AG04450 (cell line): Measurements from ENCODE around the gene NOC2L. TPM values are rescaled to one million over a fixed set of nuclear protein-coding genes. Genes with fewer than 3 reads are reported as not detected.

Source experiments
- CTCF ChIA-PET: fragments of 300-600, 350-600 bp; formaldehyde crosslinking; extraction: SDS; loops from one replicate; lab custom pipeline; 2022; ENCODE audit warnings: antibody characterized with exemption, inconsistent platforms; lab: Charles Lee
- POLR2A ChIA-PET: fragments of 350-600 bp; formaldehyde crosslinking; extraction: SDS; loops from one replicate; lab custom pipeline; 2021; ENCODE audit warnings: antibody characterized with exemption, inconsistent platforms; lab: Yijun Ruan, JAX
- DNase-seq: peaks from one replicate; pipeline ENCODE4 v3.0.0-alpha.2; 2011; ENCODE audit warnings: low read depth, low spot score
- H3K27ac ChIP-seq: one replicate; pipeline ENCODE4 v1.5.1; 2012; ENCODE audit warnings: low read depth, low read length, control low read depth
- H3K27me3 ChIP-seq: one replicate; pipeline ENCODE4 v1.6.0; 2012; ENCODE audit warnings: low read length; ENCODE audit not compliant: control insufficient read depth, insufficient read depth
- H3K4me3 ChIP-seq: 2 replicates; pipeline ENCODE4 v1.5.1; 2011; ENCODE audit warnings: mild to moderate bottlenecking, low read depth, low read length, control low read depth
- H3K9me3 ChIP-seq: 2 replicates; pipeline ENCODE4 v1.5.1; 2012; ENCODE audit warnings: low read length; ENCODE audit not compliant: control insufficient read depth, insufficient read depth
- polyA plus RNA-seq: library from polyadenylated mRNA; depleted of rRNA; stranded (reverse); fragments of >200 nt; gene quantifications from 2 replicates; pipeline ENCODE4 v1.2.3, GENCODE V29; 2011
- TF ChIP-seq, protein P1 (sequence below): IDR thresholded peaks from 2 replicates; pipeline ENCODE4 v1.5.1; 2011; ENCODE audit warnings: low read depth, low read length, control low read depth, inconsistent platforms

The NOC2L gene
- polyA plus RNA-seq, 1 experiment: 36.1 TPM

DNA sequence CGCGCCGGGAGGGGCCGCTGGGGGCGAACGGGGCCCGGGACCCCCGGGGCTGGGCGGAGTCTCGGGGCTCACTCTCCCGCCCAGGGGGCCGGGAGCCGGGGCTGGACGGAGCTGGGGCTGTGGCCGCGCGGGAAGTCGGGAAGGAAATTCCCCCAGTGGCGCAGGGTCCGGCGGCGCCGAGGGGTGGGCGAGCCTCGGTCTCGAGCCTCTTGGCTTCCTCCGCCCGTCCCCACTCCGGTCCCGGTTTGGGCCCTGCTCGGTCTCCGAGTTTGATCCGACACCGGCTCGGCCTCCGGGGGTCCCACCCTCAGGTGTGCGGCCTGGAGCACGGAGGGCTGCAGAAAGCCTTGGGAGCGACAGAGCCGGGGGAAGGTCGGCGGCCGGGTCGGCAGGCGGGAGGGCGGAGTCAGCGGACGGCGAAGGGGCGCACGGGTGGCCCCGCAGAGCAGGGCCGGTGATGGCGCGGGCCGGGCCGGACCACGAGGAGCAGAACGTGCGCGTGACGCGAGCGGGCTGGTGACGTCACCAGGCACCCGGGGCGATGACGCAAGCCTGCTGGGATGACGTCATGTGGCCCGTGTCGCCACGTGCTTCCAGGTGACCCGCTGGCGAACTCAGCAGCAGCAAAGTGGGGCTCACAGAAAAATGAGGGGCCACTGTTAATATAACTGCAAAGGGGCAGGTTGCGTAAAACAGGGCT is 41.5 kb upstream of the NOC2L start:
- H3K27me3 ChIP-seq: peaks cover 12% of the 10 kb centered on the region
- peak overlapping the region; percentile 94 for H3K27ac ChIP-seq
- ChIA-PET POLR2A (interaction anchor here (1.5 kb wide), 1 partner anchor 13 kb away, joined by 3 read pairs; the partner anchor contains the start of gene ISG15), CTCF (interaction anchor here (1.3 to 2.0 kb wide), 2 partner anchors 13 to 16 kb away, joined by 4 to 11 read pairs; partner anchors contain the start of gene ISG15)
- no peaks in the 10 kb centered on the region; the same call in 1 of the 2 replicates for H3K9me3 ChIP-seq
- TF ChIP-seq, protein P1, sequence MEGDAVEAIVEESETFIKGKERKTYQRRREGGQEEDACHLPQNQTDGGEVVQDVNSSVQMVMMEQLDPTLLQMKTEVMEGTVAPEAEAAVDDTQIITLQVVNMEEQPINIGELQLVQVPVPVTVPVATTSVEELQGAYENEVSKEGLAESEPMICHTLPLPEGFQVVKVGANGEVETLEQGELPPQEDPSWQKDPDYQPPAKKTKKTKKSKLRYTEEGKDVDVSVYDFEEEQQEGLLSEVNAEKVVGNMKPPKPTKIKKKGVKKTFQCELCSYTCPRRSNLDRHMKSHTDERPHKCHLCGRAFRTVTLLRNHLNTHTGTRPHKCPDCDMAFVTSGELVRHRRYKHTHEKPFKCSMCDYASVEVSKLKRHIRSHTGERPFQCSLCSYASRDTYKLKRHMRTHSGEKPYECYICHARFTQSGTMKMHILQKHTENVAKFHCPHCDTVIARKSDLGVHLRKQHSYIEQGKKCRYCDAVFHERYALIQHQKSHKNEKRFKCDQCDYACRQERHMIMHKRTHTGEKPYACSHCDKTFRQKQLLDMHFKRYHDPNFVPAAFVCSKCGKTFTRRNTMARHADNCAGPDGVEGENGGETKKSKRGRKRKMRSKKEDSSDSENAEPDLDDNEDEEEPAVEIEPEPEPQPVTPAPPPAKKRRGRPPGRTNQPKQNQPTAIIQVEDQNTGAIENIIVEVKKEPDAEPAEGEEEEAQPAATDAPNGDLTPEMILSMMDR: no peak
- H3K4me3 ChIP-seq: peak overlapping the region; percentile 66
- DNase-seq: peak; percentile 56

DNA sequence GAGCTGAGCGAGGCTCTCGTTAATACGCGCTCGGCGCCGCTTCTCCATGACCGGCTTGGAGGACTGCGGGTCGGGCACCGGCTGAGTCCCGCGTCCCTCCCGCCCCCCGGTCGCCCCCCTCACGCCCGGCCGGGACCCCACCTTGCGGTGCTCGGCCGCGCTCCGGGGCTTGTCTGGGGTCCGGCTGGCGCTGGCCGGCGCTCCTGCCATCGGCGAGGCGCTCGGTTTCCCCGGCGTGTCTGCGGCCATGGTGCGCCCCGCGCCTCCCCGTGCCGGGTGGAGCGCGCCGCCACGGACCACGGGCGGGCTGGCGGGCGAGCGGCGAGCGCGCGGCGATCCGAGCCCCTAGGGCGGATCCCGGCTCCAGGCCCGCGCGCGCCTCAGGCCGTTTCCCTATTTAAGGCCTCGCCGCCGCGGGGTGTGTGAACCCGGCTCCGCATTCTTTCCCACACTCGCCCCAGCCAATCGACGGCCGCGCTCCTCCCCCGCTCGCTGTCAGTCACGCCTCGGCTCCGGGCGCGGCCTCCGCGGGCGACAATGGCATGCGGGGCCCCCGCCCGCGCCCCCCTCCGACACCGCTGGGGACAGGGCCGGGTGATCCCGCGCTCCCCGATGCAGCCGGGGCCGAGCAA is 40.8 kb upstream of the NOC2L start, which contains the start of gene HES4:
Gene HES4, minus strand, starts transcription at position 373 of the 632 bp plus-strand sequence. Its CDS starts 124 bp downstream, at position 249.
- Histone ChIP-seq H3K9me3 (no peaks in the 10 kb centered on the region; the same call in 1 of the 2 replicates), H3K4me3 (peak within 1 kb of the TSS; percentile 66), H3K27ac (peak within 1 kb of the TSS; percentile 94), H3K27me3 (peaks cover 12% of the 10 kb centered on the region)
- DNase-seq: peak; percentile 75
- TF ChIP-seq, protein P1: no peak
- ChIA-PET POLR2A (no interaction called here), CTCF (interaction anchor here (0.7 kb wide), 1 partner anchor 19 kb away, joined by 3 read pairs; no protein-coding TSS in a partner anchor)

DNA sequence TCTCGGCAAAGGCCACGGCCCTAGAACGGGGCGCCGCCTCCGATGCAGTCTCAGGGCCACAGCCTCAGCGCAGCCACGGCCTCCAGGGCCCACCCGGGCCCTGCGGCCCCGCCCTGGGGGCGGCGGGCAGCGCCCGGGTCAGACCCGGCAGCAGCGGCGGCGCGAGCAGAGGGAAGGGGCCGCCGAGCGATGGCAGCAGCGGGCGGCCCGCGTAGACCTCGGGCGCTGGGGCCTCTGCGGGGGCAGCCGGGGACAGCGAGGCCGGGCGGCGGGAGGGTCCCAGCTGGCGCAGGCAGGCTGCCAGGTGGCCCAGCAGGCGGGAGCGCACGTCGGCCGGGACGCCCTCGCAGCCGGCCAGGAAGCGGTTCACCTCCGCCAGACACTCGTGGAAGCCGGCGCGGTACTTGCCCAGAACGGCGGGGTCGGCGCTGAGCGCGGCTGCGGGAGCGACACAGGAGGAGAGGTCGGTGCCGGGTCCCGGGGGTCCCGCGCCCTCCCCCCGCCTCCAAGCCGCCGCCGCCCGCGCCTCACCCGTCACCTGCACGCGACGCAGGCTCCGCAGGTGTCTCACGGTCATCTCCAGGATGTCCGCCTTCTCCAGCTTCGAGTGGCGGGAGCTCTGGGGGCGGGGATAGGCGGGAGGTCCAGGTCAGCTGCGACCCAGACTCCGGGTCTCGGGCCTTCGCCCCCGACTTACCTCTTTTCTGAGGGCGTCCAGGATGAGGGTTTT is 40.1 kb upstream of the NOC2L start:
- no peak for DNase-seq
- POLR2A ChIA-PET: no interaction called here
- TF ChIP-seq, protein P1: no peak
- Histone ChIP-seq H3K9me3 (no peaks in the 10 kb centered on the region; the same call in 1 of the 2 replicates), H3K4me3 (peak overlapping the region; percentile 66), H3K27ac (peak overlapping the region; percentile 31), H3K27me3 (peaks cover 12% of the 10 kb centered on the region)
- CTCF ChIA-PET: interaction anchor here (0.7 kb wide), 1 partner anchor 19 kb away, joined by 3 read pairs; no protein-coding TSS in a partner anchor

DNA sequence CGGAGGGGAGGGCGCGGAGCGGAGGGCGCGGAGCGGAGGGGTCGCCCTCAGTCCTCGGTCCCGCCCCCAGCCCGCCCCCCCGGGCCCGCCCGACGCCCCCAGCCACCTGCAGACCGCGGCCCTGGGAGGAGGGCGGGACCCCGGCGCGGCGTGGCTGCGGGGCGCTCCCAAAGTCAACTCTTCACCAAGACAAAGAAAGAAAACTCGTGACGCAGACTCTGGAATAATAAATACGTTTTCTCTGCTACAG is 39.6 kb upstream of the NOC2L start:
- ChIA-PET POLR2A (no interaction called here), CTCF (no interaction called here)
- H3K4me3 ChIP-seq: peak overlapping the region; percentile 66
- H3K27me3 ChIP-seq: peaks cover 12% of the 10 kb centered on the region
- no peak overlapping the region for H3K27ac ChIP-seq
- TF ChIP-seq, protein P1: no peak
- DNase-seq: no peak
- H3K9me3 ChIP-seq: peaks cover under 1% of the 10 kb centered on the region; the same call in 1 of the 2 replicates
